HG03095 (cell line): ENCODE data around the gene TMEM44.
"Not testable (repeated sequence)": the region's sequence is repeated elsewhere in the genome, so short reads cannot be mapped to it uniquely, and the experiment has no call there.

Experiments
- ATAC-seq: cut with Tn5 transposase; IDR thresholded peaks from one replicate; pipeline ENCODE4 v1.9.1; 2021; ENCODE audit warnings: moderate library complexity; ENCODE audit not compliant: unreplicated experiment

TMEM44 gene

DNA sequence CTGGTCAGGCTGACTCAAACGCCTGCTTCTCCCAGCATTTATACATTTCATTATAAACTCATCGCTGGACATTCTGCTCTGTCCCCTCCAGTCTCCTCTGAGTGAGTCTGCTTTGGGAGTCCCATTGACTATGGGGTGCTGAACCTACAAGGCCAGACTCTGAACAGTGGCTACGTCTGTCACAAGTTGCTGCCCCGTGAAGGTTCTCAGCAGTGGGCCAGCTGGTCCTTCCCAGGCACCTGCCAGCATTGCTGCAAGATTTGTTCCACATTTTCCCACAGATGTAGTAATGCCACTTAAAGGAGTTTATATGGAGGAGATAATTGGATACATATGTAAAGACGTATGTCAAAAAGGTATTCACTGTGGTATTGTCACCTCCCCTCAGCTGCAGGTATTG lies 73.7 kb downstream of the TMEM44 start:
- ATAC-seq: no peak

DNA sequence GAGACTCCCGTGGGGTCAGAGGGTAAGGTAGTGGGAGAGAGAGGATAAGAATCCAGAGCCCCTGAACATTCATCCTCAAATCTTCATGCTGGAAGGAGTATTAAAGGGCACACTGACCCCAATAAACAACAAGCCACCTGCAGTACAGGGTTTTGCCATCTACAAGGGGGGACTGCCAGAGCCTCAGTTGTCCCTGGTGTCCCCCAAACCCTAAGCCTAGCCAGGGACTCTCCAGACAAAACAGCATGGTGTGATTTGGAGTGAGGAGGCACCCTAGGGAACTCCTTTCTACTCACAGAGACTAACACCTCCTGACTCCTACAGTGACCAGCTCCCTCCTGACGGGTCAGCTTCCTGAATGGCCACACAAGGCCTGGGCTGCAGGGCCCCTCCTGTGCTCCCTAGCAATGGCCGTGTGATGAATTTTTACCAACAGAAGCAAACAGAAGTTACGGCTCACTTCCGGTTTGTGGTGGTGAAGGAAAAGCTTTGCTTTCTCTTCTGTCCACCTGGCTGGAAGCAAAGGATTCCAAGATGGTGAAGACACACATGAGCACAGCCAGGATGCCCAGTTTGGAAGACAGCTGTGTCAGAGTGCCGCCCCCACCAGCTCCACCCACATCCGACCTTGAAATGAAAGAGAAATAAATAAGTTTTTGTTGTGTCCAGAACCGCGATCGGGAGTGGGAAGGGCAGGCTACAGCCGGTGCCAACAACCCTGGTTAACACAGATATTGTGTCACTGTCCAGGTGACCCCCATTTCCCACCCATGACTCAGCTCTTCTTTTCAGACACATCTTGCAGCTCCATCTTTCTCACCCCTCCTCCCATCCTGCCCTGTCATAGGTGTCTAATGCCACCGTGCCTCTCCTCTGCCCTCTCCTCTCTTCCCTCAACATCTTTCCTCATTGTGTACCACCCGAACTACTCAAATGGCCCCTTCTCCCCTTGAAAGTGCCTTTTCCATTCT lies 76.8 kb downstream of the TMEM44 start:
- no peak for ATAC-seq

DNA sequence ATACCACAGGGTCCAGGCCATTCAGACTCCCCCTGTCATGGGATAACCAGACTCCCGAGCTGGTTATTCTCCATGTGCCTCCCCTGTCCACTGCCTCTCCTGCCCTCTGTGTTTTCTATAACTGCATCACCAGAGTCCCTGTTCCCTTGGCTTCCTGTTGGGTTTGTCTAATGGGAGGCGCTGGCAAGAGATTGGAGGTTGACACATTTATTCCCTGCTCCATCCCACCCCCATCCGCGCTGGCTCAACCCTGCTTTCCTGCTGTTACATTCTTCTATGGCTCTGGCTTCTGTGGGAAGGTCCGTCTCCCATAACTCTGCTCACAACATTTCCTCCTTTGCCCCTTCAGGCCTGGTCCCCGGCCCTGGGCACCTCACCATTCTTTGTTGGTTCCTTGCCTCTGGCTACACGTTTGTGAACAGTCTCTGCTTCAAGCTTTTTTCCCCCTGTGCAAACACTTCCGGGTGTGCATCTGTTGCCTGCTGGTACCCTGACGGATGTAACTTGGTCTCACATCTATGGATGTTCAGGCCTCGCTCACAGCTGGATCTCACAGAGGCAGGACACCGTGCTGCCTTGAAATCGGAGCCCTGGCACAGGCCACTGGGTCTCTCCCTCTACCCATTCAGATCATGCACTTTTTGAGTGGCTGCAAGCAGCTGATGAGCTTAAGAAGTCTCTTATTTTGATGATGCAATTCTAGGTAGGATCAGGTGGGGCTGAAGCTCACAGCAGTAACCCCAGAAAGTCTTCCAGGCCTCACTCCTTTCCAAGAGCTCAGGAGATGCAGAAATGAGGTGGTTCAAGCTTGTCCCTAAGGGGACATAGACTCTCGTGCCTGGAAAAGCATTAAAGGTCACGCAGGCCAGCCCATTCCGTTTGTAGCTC lies 77.8 kb downstream of the TMEM44 start:
- ATAC-seq: no peak

DNA sequence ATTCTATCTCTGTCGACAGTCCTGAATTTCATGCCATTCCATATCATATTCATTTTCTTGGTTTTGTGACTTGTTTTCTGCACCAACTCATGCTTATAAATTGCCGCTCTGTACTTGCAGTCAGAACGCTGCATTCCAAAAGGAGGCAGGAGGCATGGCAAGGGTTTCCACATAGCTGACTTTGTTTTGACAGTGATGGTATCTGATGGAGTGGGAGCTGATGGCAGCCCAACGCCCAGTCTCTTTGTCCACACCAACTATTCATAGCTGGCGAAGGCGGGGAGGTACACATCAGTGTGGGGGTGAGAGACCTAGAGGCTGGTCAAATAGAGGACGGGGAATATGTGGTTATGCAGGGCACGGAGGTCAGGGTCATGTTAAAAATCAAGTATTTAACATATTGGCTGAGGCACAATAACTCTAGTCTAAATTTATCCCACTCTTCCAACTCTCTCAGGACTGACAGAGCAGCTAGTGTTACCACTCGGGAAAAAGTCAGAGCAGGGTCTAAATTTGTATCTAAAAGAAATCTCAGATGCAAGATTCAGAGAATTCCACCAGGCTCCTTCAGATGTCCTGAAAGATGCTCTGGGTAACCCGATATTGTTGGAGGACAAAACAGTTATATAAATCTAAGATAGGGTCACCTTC lies 78.6 kb downstream of the TMEM44 start:
- no peak for ATAC-seq

DNA sequence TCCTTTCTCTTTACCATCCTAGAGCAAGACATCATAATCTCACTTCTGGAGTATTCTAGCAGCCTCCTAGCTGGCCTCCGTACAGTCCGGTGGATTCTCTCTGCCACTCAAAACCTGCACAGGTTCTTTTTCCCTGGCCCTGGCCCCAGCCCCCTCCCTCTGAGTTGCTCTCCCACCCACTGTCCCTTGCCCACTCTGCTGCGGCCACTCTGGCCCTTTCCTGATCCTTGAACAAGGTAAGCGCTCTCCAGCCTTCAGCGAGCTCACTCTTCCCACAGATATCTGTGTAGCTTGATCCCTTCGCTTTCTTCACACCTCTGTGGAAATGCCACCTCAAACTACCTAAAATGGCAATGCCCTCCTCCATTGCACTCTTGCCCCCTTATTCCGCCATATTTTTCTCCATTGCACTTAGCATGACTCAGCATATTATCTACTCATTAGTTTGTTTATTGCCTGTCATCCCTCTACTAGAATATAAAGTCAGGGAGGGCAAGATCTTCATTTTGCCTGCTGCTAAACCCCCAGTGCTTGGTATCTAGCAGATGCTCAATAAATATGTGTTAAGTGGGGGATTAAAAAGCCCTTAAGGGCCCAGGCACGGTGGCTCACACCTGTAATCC lies 80.8 kb downstream of the TMEM44 start:
- no peak for ATAC-seq

DNA sequence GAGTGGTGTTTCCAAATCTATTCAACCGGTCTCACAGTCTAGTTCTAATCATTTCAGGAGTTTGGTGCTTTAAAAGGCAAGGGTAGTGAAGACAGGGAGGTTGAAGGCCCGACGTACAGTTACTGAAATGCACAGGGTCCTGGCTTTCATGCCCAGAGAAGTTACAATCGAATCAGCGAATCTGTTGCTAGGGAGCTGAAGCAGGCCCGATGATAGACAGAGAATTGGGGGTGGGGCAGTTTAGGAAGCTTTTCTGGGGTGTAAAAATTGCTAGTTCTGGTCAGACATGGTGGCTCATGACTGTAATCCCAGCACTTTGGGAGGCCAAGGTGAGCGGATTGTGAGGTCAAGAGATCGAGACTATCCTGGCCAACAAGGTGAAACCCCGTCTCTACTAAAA lies 83.4 kb downstream of the TMEM44 start:
- ATAC-seq: no peak

DNA sequence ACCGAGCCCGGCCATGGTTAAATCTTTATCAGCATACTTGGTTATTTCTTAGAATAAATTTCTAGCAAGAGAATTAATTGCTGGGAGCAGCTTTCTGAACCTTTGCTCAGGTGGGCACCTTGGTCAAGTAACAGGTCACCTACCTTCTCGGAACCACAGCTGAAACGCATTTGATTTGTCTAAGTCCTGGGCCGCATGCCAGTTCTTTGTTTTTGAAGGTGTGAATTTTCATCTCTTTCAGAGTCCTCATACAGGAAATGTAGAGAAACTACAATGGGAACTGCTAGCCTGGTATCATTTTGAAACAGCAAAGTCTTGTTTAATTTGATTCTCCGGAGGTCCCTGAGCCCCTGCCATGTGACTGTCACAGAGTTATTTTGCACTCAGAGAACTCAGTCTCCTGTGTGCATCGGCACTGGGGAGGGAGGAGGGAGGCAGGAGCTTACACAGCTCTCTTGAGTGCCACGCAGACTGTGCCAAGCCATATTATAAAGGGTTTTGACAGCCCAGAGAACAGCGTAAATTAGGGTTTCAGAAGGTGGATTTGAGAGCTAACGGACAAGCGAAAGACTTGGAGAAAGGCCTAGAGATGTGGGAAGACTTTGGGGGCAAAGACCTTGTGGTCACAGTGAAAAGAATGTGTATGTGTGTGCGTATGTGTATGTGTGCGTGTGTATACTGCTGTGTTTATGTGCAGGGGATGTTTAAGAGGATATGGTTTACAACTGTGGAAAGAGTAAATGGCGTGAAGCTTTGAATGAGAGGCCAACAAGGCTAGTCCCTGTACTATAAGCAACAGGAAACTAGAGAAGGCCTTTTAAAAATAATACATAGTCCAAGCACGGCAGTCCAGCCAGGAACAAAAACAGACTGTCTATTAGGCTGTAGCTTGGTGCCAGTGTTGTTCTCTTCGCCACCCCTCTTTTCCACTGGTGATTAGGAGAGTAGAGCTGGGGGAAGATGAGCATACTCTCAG lies 84.6 kb downstream of the TMEM44 start:
- no peak for ATAC-seq

DNA sequence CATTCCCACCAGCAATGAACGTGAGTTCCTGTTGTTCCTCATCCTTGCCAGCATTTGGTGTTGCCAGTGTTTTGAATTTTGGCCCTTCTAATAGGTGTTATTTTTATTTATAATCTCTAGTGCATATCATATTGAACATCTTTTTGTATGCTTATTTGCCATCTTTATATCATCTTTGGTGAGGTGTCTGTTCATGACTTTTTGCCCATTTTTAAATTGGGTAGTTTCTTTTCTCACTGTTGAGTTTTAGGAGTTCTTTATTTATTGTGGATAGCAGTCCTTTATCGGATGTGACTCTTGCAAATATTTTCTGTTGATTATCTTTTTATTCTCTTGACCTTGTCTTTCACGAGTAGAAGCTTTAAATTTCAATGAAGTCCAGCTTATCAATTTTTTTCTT lies 86.2 kb downstream of the TMEM44 start:
- no peak for ATAC-seq

DNA sequence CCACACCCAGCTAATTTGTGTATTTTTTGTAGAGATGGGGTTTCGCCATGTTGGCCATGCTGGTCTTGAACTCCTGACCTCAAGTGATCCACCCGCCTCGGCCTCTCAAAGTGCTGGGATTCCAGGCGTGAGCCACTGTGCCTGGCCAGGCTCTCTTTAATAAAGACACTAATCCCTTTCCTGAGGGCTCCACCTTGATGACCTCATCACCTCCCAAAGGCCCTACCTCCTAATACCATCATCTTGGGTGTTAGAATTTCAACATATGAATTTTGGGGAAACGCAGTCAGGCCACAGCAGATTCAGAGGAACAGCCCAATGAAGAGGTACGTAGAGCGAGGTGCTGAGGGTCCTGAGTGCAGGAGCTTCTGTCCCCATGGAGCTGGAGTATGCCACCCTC lies 87.7 kb downstream of the TMEM44 start:
- ATAC-seq: not testable (repeated sequence)

DNA sequence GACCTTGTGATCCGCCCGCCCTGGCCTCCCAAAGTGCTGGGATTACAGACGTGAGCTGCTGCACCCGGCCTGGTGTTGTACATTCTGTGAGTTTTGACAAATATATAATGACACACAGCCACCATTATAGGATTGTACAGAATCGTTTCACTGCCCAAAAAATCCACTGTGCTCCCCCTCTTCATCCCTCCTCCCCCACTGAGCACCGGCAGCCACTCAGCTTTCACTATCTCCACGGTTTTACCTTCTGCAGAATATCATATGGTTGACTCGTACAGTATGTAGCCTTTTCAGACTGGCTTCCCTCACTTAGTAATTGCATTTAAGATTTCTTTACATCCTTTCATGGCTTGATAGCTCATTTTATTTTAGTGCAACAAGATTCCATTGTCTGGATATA lies 89.7 kb downstream of the TMEM44 start:
- ATAC-seq: no peak

DNA sequence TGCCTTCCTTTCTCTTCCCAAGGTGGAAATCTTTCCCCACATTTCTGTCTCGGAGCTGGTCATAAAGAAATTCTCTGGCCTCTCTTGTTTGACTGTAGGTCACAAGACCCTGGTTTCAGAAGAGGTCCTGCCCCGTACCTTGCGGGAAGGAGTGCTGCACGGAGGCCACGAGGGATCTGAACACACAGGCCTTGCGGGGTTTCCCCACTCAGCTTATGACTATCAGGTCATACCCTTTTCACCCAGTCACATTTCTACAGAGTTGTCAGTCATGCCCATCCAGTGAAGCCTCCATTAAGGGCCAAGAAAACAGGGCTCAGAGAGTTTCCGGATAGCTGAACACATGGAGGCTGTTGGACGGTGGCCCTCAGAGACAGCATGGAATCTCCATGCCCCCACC lies 91.7 kb downstream of the TMEM44 start:
- ATAC-seq: no peak

DNA sequence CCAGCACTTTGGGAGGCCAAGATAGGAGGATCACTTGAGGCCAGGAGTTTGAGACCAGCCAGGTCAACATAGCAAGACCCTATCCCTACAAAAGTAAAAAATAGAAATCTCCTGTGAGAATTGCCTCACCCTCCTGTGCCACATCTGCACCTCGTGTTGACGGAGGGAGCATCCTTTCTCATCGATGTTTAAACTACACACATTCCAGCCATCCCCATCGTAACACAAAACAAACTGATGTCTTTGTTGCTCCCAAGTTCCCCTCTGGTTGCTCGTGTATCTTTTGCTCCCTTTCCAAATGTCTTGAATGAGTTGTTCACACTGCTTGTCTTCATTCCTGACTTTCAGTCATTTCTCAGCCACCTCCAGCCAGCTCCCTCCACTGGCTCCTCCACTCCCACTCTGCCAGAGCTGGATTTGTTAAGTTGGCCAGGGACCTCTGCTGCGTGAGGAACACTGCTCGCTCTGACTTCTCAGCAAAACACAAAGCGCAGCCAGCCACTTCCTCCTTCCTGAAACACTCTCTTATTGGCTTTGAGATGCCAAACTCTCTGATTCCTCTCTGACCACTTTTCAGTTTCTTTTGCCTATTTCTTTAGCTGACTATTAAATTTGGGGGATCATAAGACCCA lies 92.8 kb downstream of the TMEM44 start:
- ATAC-seq: no peak

DNA sequence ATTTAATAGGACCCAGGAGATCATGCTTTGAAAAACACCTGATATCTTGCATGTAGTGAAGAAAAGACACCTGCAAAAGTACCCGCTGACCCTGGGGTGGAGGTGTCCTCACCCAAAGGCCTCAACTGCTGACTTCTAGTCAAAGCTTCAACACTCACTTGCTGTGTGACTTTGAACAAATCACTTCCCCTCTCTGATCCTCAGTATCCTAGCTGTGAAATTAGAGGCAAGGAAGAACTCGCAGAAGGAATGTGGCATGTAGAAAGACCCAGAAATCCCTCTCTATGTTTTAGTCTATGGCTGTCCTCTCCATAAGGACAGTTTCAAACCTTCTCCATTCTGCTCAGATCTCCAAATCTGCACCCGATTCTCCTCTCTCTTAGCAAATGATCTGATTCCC lies 93.7 kb downstream of the TMEM44 start:
- no peak for ATAC-seq

DNA sequence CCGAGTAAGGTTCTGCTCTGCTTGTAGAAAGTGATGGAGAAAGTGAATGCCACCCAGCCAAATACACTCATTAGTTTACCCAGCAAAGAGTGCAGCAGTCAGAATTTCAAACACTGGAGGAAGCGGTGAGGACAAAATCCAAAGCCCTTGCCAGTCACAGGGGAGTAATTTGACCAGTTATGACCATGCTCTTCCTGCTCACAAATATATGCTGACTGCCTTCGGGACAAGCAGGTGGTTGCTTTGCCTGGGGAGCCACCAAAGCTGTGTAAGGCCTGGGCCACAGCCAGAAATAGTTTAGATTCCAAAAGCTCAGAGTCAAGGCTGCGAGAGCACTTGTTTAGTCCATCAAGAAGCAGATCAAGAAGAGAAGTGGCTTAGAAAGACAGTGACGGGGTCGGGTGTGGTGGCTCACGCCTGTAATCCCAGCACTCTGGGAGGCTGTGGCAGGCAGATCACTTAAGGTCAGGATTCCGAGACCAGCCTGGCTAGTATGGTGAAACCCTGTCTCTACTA lies 95.4 kb downstream of the TMEM44 start:
- no peak for ATAC-seq
